ENCODE results near the gene ZMIZ1. TPM values are rescaled to one million over a fixed set of nuclear protein-coding genes. Genes with fewer than 3 reads are reported as not detected.

The ZMIZ1 gene
- total RNA-seq, 1 experiment from 2014 or later, result 28.4 TPM

- H4K20me1 ChIP-seq (ENCODE audit: insufficient read depth), result no peaks in the 10 kb centered on the region
- intact Hi-C loops (cut with micrococcal nuclease), result loop anchor here (5.0 kb wide), 1 partner anchor 194 kb away; no protein-coding TSS in a partner anchor
- H3K4me2 ChIP-seq (ENCODE audit: low read length), result peak overlapping the region; percentile 76
- DNase-seq (ENCODE audit: low read depth, low spot score) (peak; percentile 53), ATAC-seq (peak; percentile 84)
- no TSS peak for BruUV-seq (replicated peaks)
- peak overlapping the region; percentile 56 for H3K9ac ChIP-seq (ENCODE audit: low read length)
- TF ChIP-seq ELF1 (IDR thresholded peaks at IDR 0.05; ENCODE audit: borderline replicate concordance, low read depth) (no peak), FOSL1 (IDR thresholded peaks at IDR 0.05; ENCODE audit: low read depth) (0 out of 2 replicates have a peak, but pooled peaks have one; percentile 43)
- H3K36me3 ChIP-seq (ENCODE audit: control insufficient read depth in 1 of 2, insufficient read depth in 2 of 2, low read length in 2 of 2), result peaks cover 7 to 10% of the 10 kb centered on the region in 2 experiments; a peak in 2 of 4 replicates
- no peak overlapping the region for H2AFZ ChIP-seq (ENCODE audit: low read depth, low read length, poor library complexity, severe bottlenecking)
- no peaks in the 10 kb centered on the region for H3K9me2 ChIP-seq (ENCODE audit: insufficient read depth)
- H3K27me3 ChIP-seq (ENCODE audit: insufficient read depth, low read length), result no peaks in the 10 kb centered on the region
- H3K4me3 ChIP-seq (replicated peaks in 1 of 2; ENCODE audit: low read depth in 1 of 2, low read length in 2 of 2), result peak overlapping the region in 1 of 2 experiments; percentile 35; a peak in 2 of 4 replicates
- H3K9me3 ChIP-seq (ENCODE audit: control insufficient read depth in 1 of 2, insufficient read depth in 1 of 2, low read depth in 1 of 2, low read length in 2 of 2), result no peaks in the 10 kb centered on the region
- CTCF ChIA-PET, result no interaction called here
- no peaks in the 10 kb centered on the region for H3K79me2 ChIP-seq (ENCODE audit: insufficient read depth, low read length)
- POLR2A ChIA-PET, result no interaction called here
- RAD21 ChIA-PET (ENCODE audit: low non-redundant PET in 1 of 2, low total read pairs in 2 of 2, uncharacterized antibody in 2 of 2, unreplicated experiment in 2 of 2), result no interaction called here
- peak overlapping the region; percentile 38 for H3K27ac ChIP-seq (ENCODE audit: low read depth, low read length)
- peaks cover 18 to 39% of the 10 kb centered on the region in 2 experiments for H3K4me1 ChIP-seq (ENCODE audit: control insufficient read depth in 1 of 2, insufficient read depth in 2 of 2, low read length in 2 of 2)
These were observed 229.9 kb downstream of the ZMIZ1 start for GRCh38 chr10:79298403-79299244.

GRCh38 chr10:79299397-79300241, 230.9 kb downstream of the ZMIZ1 start:
- ChIA-PET RAD21 (ENCODE audit: low non-redundant PET in 1 of 2, low total read pairs in 2 of 2, uncharacterized antibody in 2 of 2, unreplicated experiment in 2 of 2) (interaction anchor here in 1 of 2 experiments (0.5 kb wide), 1 partner anchor 232 kb away, joined by 9 read pairs; no protein-coding TSS in a partner anchor), POLR2A (no interaction called here), CTCF (no interaction called here)
- DNase-seq (ENCODE audit: low read depth, low spot score) (no peak), ATAC-seq (peak; percentile 79)
- Histone ChIP-seq H4K20me1 (ENCODE audit: insufficient read depth) (no peaks in the 10 kb centered on the region), H3K4me3 (replicated peaks in 1 of 2; ENCODE audit: low read depth in 1 of 2, low read length in 2 of 2) (peak overlapping the region in 1 of 2 experiments; percentile 35; a peak in 1 of 4 replicates), H3K27me3 (ENCODE audit: insufficient read depth, low read length) (no peaks in the 10 kb centered on the region), H3K4me2 (ENCODE audit: low read length) (peak overlapping the region; percentile 76), H3K27ac (ENCODE audit: low read depth, low read length) (peak overlapping the region; percentile 38), H3K9me3 (ENCODE audit: control insufficient read depth in 1 of 2, insufficient read depth in 1 of 2, low read depth in 1 of 2, low read length in 2 of 2) (no peaks in the 10 kb centered on the region), H2AFZ (ENCODE audit: low read depth, low read length, poor library complexity, severe bottlenecking) (no peak overlapping the region), H3K36me3 (ENCODE audit: control insufficient read depth in 1 of 2, insufficient read depth in 2 of 2, low read length in 2 of 2) (peaks cover 7 to 10% of the 10 kb centered on the region in 2 experiments; a peak in 2 of 4 replicates), H3K4me1 (ENCODE audit: control insufficient read depth in 1 of 2, insufficient read depth in 2 of 2, low read length in 2 of 2) (peaks cover 18 to 33% of the 10 kb centered on the region in 2 experiments), H3K9me2 (ENCODE audit: insufficient read depth) (no peaks in the 10 kb centered on the region), H3K79me2 (ENCODE audit: insufficient read depth, low read length) (no peaks in the 10 kb centered on the region), H3K9ac (ENCODE audit: low read length) (peak overlapping the region; percentile 56)
- intact Hi-C loops (cut with micrococcal nuclease), result loop anchor here (5.0 kb wide), 1 partner anchor 193 kb away; no protein-coding TSS in a partner anchor
- no TSS peak for BruUV-seq (replicated peaks)
- TF ChIP-seq MAX (IDR thresholded peaks at IDR 0.05) (peak; percentile 58; the same call in 1 of the 2 replicates), SRF (IDR thresholded peaks at IDR 0.05; ENCODE audit: low read depth) (no peak), JUND (IDR thresholded peaks at IDR 0.05) (peak; percentile 8; the same call in 1 of the 2 replicates), POLR2A (IDR thresholded peaks at IDR 0.05; ENCODE audit: borderline replicate concordance, extremely low read depth, insufficient read depth, insufficient read length) (no peak), TCF7L2 (IDR thresholded peaks at IDR 0.05; ENCODE audit: borderline replicate concordance, extremely low read depth, insufficient read depth, insufficient read length) (no peak), ZBTB33 (IDR thresholded peaks at IDR 0.05; ENCODE audit: extremely low read depth, insufficient replicate concordance, low read length) (no peak), ZFX (IDR thresholded peaks at IDR 0.05) (no peak)
